Pancreas (tissue), 10 donors: ENCODE measurements around the gene RPRD1A. TPM values are rescaled to one million over a fixed set of nuclear protein-coding genes. Genes with fewer than 3 reads are reported as not detected.
"Not testable (repeated sequence)": the region's sequence is repeated elsewhere in the genome, so short reads cannot be mapped to it uniquely, and the experiment has no call there.

Source experiments
- ATAC-seq, 4 donors: fragments of 200-7000 bp; cut with Tn5 transposase; one replicate each; pipeline versions ENCODE4 v1.8.0 to v1.9.1; 2020; ENCODE audit warnings: mild to moderate bottlenecking in 4 of 4, moderate library complexity in 4 of 4
- DNase-seq, 6 donors: peaks; one replicate each; pipeline ENCODE4 v3.0.0-alpha.2; 2020
- FAIRE-seq: peaks from 2 replicates; lab custom pipeline; 2012; peaks lifted over from hg19 to GRCh38; lab: Jason Lieb, UNC
- H3K27ac ChIP-seq, 4 donors: fragments of 200-600 bp; sonication (generic); 1 replicate in 3 of 4; 2 replicates in 1 of 4; pipeline versions ENCODE4 v1.5.0 to v1.8.0; 2020
- H3K27me3 ChIP-seq, 4 donors: fragments of 200-600 bp; one replicate each; pipeline ENCODE4 v1.8.0; 2021
- H3K36me3 ChIP-seq, 3 donors: fragments of 200-600 bp; sonication (generic) in 1 of 3; one replicate each; pipeline versions ENCODE4 v1.5.0 to v1.8.0; 2020 to 2021
- H3K4me1 ChIP-seq, 3 donors: fragments of 200-600 bp; one replicate each; pipeline ENCODE4 v1.8.0; 2021
- H3K4me3 ChIP-seq, 4 donors: fragments of 200-600 bp; sonication (generic) in 2 of 4; one replicate each; pipeline versions ENCODE4 v1.5.0 to v1.8.0; 2020 to 2021
- H3K9me3 ChIP-seq, 4 donors: fragments of 200-600 bp; one replicate each; pipeline ENCODE4 v1.8.0; 2021
- WGBS, 2 donors: extraction: QIAGEN DNeasy Blood & Tissue Kit; methylation state at CpG; one replicate each; pipeline ENCODE4 v1.1.7; 2013; 5-methylcytosine and 5-hydroxymethylcytosine counted together
- intact Hi-C, 3 donors: fragments of 100-400 bp; cut with DNase I; formaldehyde crosslinking; loops; one replicate each; pipeline versions ENCODE4 v1.11.1 to v1.14.2; 2022
- polyA plus RNA-seq, 2 donors: library from polyadenylated mRNA; stranded (reverse); fragments of 200-250 nt; gene quantifications; one replicate each; pipeline ENCODE4 v1.2.3, GENCODE V29; 2013
- total RNA-seq, 6 donors: library from RNA; stranded (reverse); fragmentation: NEBNext Ultra II Directional in 4 of 6; extraction: Animal tissue kit (Norgen Biotek cat#: 25700) in 4 of 6; gene quantifications; one replicate each; pipeline versions ENCODE4 v1.2.1 to v1.2.4, GENCODE V29; 2021 to 2023
- TF ChIP-seq, protein P1 (sequence below), 4 donors: fragments of 200-600 bp; sonication (generic) in 3 of 4; IDR thresholded peaks; one replicate each; pipeline versions ENCODE4 v1.5.0 to v1.8.0; 2021; ENCODE audit warnings: antibody characterized with exemption in 4 of 4
- donor health status: healthy with polysubstance abuse.
- donor health status: DM: no; HTN: no; CAD: no; lungs with moderate emphysema.
- donor health status: DM: no; HTN: no; CAD: no.
- donor health status: control.
- donor health status: control.
- donor health status: Bipolar disorder and iron deficiency.
- donor health status: DM: yes; HTN: yes; CAD: no.
- donor health status: DM: no; HTN: no; CAD: no.
- donor health status: DM: no; HTN: no; CAD: no.
- donor health status: DM: yes; HTN: yes; CAD: no.

The RPRD1A gene
- total and polyA plus RNA-seq, 8 donors = 14.0 to 30.9 (median 21.9) TPM

DNA sequence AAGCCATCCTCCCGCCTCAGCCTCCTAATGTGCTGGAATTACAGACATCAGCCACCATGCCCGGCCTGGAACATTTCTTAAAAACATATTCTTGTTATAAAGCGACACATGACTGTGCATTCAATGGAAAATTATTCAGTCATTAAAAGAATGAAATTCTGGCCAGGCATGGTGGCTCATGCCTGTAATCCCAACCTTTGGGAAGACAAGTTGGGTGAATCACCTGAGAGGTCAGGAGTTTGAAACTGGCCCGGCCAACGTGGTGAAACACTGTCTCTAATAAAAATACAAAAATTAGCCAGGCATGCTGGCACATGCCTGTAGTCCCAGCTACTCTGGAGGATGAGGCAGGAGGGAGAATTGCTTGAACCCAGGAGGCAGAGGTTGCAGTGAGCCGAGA is 21.6 kb upstream of the RPRD1A start:
- intact Hi-C loops = no loop called here

DNA sequence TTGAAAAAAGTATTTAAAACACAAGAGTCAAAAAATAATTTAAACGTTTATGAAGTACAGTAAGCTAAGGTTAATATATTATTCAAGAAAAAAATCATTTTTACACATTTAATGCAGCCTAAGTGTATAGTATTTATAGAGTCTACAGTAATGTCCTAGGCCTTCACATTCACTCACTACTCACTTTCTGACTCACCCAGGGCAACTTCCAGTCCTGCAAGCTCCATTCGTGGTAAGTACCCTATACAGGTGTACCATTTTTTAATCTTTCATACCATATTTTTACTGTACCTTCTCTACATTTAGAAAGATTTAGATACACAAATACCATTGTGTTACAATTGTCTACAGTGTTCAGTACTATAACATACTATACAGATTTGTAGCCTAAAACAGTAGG is 20.9 kb upstream of the RPRD1A start:
- no peak for DNase-seq
- 56 to 65% methylated on average over 2 of the region's 2 CpGs for WGBS, 2 donors
- H3K27me3 ChIP-seq = no peaks in the 10 kb centered on the region
- H3K4me1 ChIP-seq = no peaks in the 10 kb centered on the region
- no peak for ATAC-seq
- FAIRE-seq = no peak
- intact Hi-C loops = no loop called here
- H3K4me3 ChIP-seq = no peak overlapping the region
- H3K9me3 ChIP-seq = no peaks in the 10 kb centered on the region
- no peak overlapping the region for H3K27ac ChIP-seq
- no peaks in the 10 kb centered on the region for H3K36me3 ChIP-seq
- TF ChIP-seq, protein P1, sequence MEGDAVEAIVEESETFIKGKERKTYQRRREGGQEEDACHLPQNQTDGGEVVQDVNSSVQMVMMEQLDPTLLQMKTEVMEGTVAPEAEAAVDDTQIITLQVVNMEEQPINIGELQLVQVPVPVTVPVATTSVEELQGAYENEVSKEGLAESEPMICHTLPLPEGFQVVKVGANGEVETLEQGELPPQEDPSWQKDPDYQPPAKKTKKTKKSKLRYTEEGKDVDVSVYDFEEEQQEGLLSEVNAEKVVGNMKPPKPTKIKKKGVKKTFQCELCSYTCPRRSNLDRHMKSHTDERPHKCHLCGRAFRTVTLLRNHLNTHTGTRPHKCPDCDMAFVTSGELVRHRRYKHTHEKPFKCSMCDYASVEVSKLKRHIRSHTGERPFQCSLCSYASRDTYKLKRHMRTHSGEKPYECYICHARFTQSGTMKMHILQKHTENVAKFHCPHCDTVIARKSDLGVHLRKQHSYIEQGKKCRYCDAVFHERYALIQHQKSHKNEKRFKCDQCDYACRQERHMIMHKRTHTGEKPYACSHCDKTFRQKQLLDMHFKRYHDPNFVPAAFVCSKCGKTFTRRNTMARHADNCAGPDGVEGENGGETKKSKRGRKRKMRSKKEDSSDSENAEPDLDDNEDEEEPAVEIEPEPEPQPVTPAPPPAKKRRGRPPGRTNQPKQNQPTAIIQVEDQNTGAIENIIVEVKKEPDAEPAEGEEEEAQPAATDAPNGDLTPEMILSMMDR (IDR thresholded peaks at IDR 0.05) = no peak

More for the DNA sequence above, 21.6 kb upstream of the RPRD1A start:
- H3K36me3 ChIP-seq = no peaks in the 10 kb centered on the region
- TF ChIP-seq, protein P1 (IDR thresholded peaks at IDR 0.05) = no peak
- H3K27ac ChIP-seq = no peak overlapping the region
- DNase-seq (no peak), FAIRE-seq (no peak), ATAC-seq (no peak)
- no peaks in the 10 kb centered on the region for H3K27me3 ChIP-seq
- no peaks in the 10 kb centered on the region for H3K4me1 ChIP-seq
- 79 to 81% methylated on average over 6 of the region's 6 CpGs for WGBS, 2 donors
- H3K9me3 ChIP-seq = no peaks in the 10 kb centered on the region
- no peak overlapping the region for H3K4me3 ChIP-seq

DNA sequence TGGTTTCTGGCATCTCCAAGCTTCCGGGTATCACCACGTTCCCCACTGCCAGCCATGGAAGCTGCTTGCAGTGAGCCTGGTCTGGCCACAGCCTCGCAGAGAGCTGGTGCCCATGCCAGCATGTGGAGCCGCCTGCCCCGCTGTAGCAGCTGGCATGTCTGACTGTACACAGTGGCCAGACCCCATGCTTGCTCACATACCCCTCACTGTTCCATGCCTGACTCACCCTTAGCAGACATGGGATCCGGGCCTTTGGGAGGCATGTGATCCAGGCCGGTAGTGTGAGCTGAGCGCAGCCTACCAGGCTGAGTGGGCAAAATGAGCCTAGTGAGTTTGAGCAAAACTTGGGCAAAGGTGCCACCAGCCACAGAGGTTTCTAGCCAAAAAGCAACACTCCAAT is 18.8 kb upstream of the RPRD1A start:
- intact Hi-C loops = no loop called here
- H3K9me3 ChIP-seq = peaks cover 0 to 1% (median 0%) of the 10 kb centered on the region in 4 donors
- TF ChIP-seq, protein P1 (IDR thresholded peaks at IDR 0.05) = no peak
- H3K36me3 ChIP-seq = no peaks in the 10 kb centered on the region
- DNase-seq (no peak), FAIRE-seq (no peak), ATAC-seq (no peak)
- 69 to 78% methylated on average over 8 of the region's 8 CpGs for WGBS, 2 donors
- no peak overlapping the region for H3K4me3 ChIP-seq
- H3K27ac ChIP-seq = no peak overlapping the region
- no peaks in the 10 kb centered on the region for H3K27me3 ChIP-seq
- no peaks in the 10 kb centered on the region for H3K4me1 ChIP-seq

DNA sequence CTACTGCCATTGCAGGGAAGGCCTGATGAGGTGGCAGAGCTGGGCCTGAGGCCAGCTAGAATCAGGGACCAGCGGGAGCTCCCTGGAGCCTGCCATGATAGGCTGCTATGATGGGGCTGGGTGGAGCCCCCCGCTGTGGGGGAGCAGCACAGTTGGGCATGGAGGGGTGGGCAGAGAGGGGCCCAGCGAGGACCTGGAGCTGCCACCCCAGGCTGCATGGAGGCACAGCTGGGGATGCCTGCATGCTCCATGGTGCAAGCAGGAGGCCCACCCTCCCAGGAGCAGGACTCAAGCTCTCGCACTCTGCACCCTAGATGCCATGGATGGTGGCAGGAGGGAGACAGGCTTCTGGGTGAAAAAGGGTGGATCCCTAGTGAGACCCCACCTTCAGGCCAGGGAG is 17.8 kb upstream of the RPRD1A start:
- DNase-seq (no peak), FAIRE-seq (no peak), ATAC-seq (no peak)
- 77 to 94% methylated on average over 3 to 4 of the region's 4 CpGs for WGBS, 2 donors
- Histone ChIP-seq H3K27me3 (no peaks in the 10 kb centered on the region), H3K4me1 (no peaks in the 10 kb centered on the region), H3K36me3 (no peaks in the 10 kb centered on the region), H3K4me3 (no peak overlapping the region), H3K27ac (no peak overlapping the region), H3K9me3 (peaks cover 0 to 4% (median 0%) of the 10 kb centered on the region in 4 donors)
- TF ChIP-seq, protein P1 (IDR thresholded peaks at IDR 0.05) = no peak
- intact Hi-C loops = no loop called here

DNA sequence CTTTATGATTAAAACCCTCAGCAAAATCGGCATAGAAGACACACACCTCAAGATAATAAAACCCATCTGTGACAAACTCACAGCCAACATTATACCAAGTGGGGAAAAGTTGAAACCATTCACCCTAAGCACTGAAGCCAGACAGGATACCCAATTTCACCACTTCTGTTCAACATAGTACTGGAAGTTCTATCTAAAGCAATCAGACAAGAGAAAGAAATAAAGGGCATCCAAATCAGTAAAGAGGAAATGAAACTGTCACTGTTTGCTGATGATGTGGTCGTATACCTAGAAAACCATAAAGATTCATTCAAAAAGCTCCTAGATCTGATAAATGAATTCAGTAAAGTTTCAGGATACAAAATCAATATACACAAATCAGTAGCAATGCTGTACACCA is 16.4 kb upstream of the RPRD1A start:
- Histone ChIP-seq H3K4me1 (no peaks in the 10 kb centered on the region), H3K4me3 (no peak overlapping the region), H3K36me3 (no peaks in the 10 kb centered on the region), H3K27me3 (no peaks in the 10 kb centered on the region), H3K27ac (no peak overlapping the region), H3K9me3 (peaks cover 0 to 4% (median 0%) of the 10 kb centered on the region in 4 donors)
- TF ChIP-seq, protein P1 (IDR thresholded peaks at IDR 0.05) = no peak
- FAIRE-seq (no peak), DNase-seq (no peak), ATAC-seq (no peak)
- WGBS, 2 donors = 60 to 69% methylated on average over 2 of the region's 2 CpGs
- intact Hi-C loops = no loop called here

DNA sequence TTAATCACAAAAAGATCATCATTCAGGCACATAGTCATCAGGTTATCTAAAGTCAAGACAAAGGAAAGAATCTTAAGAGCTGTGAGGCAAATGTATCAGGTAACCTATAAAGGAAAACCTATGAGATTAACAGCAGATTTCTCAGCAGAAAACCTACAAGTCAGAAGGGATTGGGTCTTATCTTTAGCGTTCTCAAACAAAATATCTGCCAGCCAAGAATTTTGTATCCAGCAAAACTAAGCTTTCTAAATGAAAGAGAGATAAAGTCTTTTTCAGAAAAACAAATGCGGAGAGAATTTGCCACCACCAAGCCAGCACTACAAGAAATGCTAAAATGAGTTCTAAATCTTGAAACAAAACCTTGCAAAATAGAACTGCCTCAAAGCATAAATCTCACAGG is 13.8 kb upstream of the RPRD1A start:
- H3K4me1 ChIP-seq, intact Hi-C loops, H3K9me3 ChIP-seq, H3K27ac ChIP-seq, H3K4me3 ChIP-seq, H3K36me3 ChIP-seq, DNase-seq, H3K27me3 ChIP-seq, ATAC-seq, FAIRE-seq: not testable (repeated sequence)
- WGBS, 2 donors = 79 to 85% methylated on average over 2 of the region's 2 CpGs
